PC-3 (cell line): ENCODE data around the gene C11orf98.

ENCODE experiments used
- EZH2 ChIP-seq: fragments of 300-600 bp; sonication (generic); IDR thresholded peaks from one replicate; pipeline ENCODE4 v1.6.1; 2017; ENCODE audit warnings: antibody characterized with exemption, mild to moderate bottlenecking, low read length; ENCODE audit not compliant: unreplicated experiment
- EZH2phosphoT487 ChIP-seq: fragments of 300-600 bp; sonication (generic); IDR thresholded peaks from 2 replicates; pipeline ENCODE4 v1.6.1; 2018; ENCODE audit warnings: mild to moderate bottlenecking, antibody characterized with exemption, low read length, borderline replicate concordance
- TF ChIP-seq, protein P1 (sequence below): fragments of 300-600 bp; sonication (generic); conservative IDR thresholded peaks from 2 replicates; pipeline ENCODE4 v1.5.1; 2017; ENCODE audit warnings: antibody characterized with exemption, low read depth, mild to moderate bottlenecking, low read length

DNA sequence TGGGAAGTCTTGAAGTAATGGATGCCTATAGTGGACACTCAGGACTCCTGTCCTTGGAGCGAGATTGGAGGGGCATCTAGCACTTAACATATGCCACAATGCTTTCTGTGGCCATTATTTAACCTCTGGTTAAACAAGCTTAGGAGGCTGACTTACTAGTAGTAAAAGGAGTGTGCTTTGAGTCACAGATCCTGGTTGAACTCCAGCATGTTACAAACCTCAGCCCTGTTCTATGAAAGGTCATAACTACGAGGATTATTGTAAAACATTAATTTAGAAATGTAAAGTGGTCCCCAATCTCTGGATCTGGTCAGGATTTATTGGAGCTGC lies 8.2 kb upstream of the C11orf98 start:
- TF ChIP-seq, protein P1, sequence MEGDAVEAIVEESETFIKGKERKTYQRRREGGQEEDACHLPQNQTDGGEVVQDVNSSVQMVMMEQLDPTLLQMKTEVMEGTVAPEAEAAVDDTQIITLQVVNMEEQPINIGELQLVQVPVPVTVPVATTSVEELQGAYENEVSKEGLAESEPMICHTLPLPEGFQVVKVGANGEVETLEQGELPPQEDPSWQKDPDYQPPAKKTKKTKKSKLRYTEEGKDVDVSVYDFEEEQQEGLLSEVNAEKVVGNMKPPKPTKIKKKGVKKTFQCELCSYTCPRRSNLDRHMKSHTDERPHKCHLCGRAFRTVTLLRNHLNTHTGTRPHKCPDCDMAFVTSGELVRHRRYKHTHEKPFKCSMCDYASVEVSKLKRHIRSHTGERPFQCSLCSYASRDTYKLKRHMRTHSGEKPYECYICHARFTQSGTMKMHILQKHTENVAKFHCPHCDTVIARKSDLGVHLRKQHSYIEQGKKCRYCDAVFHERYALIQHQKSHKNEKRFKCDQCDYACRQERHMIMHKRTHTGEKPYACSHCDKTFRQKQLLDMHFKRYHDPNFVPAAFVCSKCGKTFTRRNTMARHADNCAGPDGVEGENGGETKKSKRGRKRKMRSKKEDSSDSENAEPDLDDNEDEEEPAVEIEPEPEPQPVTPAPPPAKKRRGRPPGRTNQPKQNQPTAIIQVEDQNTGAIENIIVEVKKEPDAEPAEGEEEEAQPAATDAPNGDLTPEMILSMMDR, result no peak
- TF ChIP-seq EZH2 (no peak), EZH2phosphoT487 (no peak)
